ENCODE measurements around the gene TENT4B. TPM values are rescaled to one million over a fixed set of nuclear protein-coding genes. Genes with fewer than 3 reads are reported as not detected.

The TENT4B gene
- total RNA-seq, 1 experiment from 2014 or later = 16.9 TPM

GRCh38 chr16:50280932-50281331 lies 127.8 kb downstream of the TENT4B start:
- H3K79me2 ChIP-seq (ENCODE audit: insufficient read depth, low read length) = peaks cover 6% of the 10 kb centered on the region; the same call in 1 of the 2 replicates
- no peaks in the 10 kb centered on the region for H3K9me2 ChIP-seq (ENCODE audit: insufficient read depth)
- no peak overlapping the region for H3K27ac ChIP-seq (ENCODE audit: low read depth, low read length)
- ChIA-PET RAD21 (ENCODE audit: low non-redundant PET in 1 of 2, low total read pairs in 2 of 2, uncharacterized antibody in 2 of 2, unreplicated experiment in 2 of 2) (no interaction called here), CTCF (no interaction called here), POLR2A (interaction anchor here (1.1 kb wide), 1 partner anchor 9 kb away, joined by 8 read pairs; no protein-coding TSS in a partner anchor)
- TF ChIP-seq RAD21 (IDR thresholded peaks at IDR 0.05; ENCODE audit: low read depth) (no peak), REST (IDR thresholded peaks at IDR 0.05; ENCODE audit: low read depth) (no peak), ZFX (IDR thresholded peaks at IDR 0.05) (no peak), EZH2 (IDR thresholded peaks at IDR 0.05) (no peak), ZNF274 (IDR thresholded peaks at IDR 0.05; ENCODE audit: low read depth, low read length) (no peak), SRF (IDR thresholded peaks at IDR 0.05; ENCODE audit: low read depth) (no peak), CEBPB (IDR thresholded peaks at IDR 0.05; ENCODE audit: low read depth) (no peak), FOSL1 (IDR thresholded peaks at IDR 0.05; ENCODE audit: low read depth) (no peak), ATF3 (IDR thresholded peaks at IDR 0.05) (no peak), ELF1 (IDR thresholded peaks at IDR 0.05; ENCODE audit: borderline replicate concordance, low read depth) (no peak), EGR1 (IDR thresholded peaks at IDR 0.05; ENCODE audit: low read depth) (no peak), POLR2AphosphoS5 (IDR thresholded peaks at IDR 0.05; ENCODE audit: low read depth, low read length) (no peak), YY1 (IDR thresholded peaks at IDR 0.05; ENCODE audit: extremely low read depth, insufficient replicate concordance, low read depth, low read length) (no peak), MAX (IDR thresholded peaks at IDR 0.05) (no peak), TCF7L2 (IDR thresholded peaks at IDR 0.05; ENCODE audit: borderline replicate concordance, extremely low read depth, insufficient read depth, insufficient read length) (no peak), JUND (IDR thresholded peaks at IDR 0.05) (no peak), POLR2A (IDR thresholded peaks at IDR 0.05; ENCODE audit: borderline replicate concordance, extremely low read depth, insufficient read depth, insufficient read length) (no peak)
- TF ChIP-seq, protein P1, sequence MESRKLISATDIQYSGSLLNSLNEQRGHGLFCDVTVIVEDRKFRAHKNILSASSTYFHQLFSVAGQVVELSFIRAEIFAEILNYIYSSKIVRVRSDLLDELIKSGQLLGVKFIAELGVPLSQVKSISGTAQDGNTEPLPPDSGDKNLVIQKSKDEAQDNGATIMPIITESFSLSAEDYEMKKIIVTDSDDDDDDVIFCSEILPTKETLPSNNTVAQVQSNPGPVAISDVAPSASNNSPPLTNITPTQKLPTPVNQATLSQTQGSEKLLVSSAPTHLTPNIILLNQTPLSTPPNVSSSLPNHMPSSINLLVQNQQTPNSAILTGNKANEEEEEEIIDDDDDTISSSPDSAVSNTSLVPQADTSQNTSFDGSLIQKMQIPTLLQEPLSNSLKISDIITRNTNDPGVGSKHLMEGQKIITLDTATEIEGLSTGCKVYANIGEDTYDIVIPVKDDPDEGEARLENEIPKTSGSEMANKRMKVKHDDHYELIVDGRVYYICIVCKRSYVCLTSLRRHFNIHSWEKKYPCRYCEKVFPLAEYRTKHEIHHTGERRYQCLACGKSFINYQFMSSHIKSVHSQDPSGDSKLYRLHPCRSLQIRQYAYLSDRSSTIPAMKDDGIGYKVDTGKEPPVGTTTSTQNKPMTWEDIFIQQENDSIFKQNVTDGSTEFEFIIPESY (IDR thresholded peaks at IDR 0.05; ENCODE audit: extremely low read depth, insufficient replicate concordance, low read length) = no peak
- TF ChIP-seq, protein P2, sequence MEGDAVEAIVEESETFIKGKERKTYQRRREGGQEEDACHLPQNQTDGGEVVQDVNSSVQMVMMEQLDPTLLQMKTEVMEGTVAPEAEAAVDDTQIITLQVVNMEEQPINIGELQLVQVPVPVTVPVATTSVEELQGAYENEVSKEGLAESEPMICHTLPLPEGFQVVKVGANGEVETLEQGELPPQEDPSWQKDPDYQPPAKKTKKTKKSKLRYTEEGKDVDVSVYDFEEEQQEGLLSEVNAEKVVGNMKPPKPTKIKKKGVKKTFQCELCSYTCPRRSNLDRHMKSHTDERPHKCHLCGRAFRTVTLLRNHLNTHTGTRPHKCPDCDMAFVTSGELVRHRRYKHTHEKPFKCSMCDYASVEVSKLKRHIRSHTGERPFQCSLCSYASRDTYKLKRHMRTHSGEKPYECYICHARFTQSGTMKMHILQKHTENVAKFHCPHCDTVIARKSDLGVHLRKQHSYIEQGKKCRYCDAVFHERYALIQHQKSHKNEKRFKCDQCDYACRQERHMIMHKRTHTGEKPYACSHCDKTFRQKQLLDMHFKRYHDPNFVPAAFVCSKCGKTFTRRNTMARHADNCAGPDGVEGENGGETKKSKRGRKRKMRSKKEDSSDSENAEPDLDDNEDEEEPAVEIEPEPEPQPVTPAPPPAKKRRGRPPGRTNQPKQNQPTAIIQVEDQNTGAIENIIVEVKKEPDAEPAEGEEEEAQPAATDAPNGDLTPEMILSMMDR (IDR thresholded peaks at IDR 0.05 in 2 of 3, conservative IDR thresholded peaks at IDR 0.05 in 1 of 3; ENCODE audit: borderline replicate concordance in 1 of 3, insufficient read depth in 1 of 3, low read depth in 2 of 3, low read length in 2 of 3) = no peak
- H4K20me1 ChIP-seq (ENCODE audit: insufficient read depth) = no peaks in the 10 kb centered on the region
- H3K36me3 ChIP-seq (ENCODE audit: control insufficient read depth in 1 of 2, insufficient read depth in 2 of 2, low read length in 2 of 2) = no peaks in the 10 kb centered on the region
- no peak overlapping the region for H3K9ac ChIP-seq (ENCODE audit: low read length)
- no peak for DNase-seq (ENCODE audit: low read depth, low spot score)
- H3K27me3 ChIP-seq (ENCODE audit: insufficient read depth, low read length) = no peaks in the 10 kb centered on the region
- H3K4me2 ChIP-seq (ENCODE audit: low read length) = no peak overlapping the region
- no peaks in the 10 kb centered on the region for H3K4me1 ChIP-seq (ENCODE audit: control insufficient read depth in 1 of 2, insufficient read depth in 2 of 2, low read length in 2 of 2)
- no peak overlapping the region for H3K4me3 ChIP-seq (replicated peaks in 1 of 2; ENCODE audit: low read depth in 1 of 2, low read length in 2 of 2)
- no peak overlapping the region for H2AFZ ChIP-seq (ENCODE audit: low read depth, low read length, poor library complexity, severe bottlenecking)
- intact Hi-C loops (cut with micrococcal nuclease) = no loop called here
- BruUV-seq (replicated peaks) = no TSS peak
- H3K9me3 ChIP-seq (ENCODE audit: control insufficient read depth in 1 of 2, insufficient read depth in 1 of 2, low read depth in 1 of 2, low read length in 2 of 2) = no peaks in the 10 kb centered on the region
- no peak for ATAC-seq

All from HCT116 (cell line).